IPS-15b (cell line): ENCODE results near the gene KLHL9.

ENCODE experiments used
- H3K27me3 ChIP-seq: one replicate; pipeline ENCODE4 v1.6.1; 2013; ENCODE audit warnings: low read length; ENCODE audit not compliant: control insufficient read depth, insufficient read depth
- H3K36me3 ChIP-seq: one replicate; pipeline ENCODE4 v1.6.1; 2013; ENCODE audit warnings: low read length; ENCODE audit not compliant: control insufficient read depth, insufficient read depth
- H3K4me1 ChIP-seq: one replicate; pipeline ENCODE4 v1.6.1; 2013; ENCODE audit warnings: mild to moderate bottlenecking, low read length; ENCODE audit not compliant: control insufficient read depth, insufficient read depth
- H3K4me3 ChIP-seq: one replicate; pipeline ENCODE4 v1.5.1; 2013; ENCODE audit warnings: low read depth, low read length
- H3K9ac ChIP-seq: one replicate; pipeline ENCODE4 v1.6.1; 2013; ENCODE audit warnings: low read depth, mild to moderate bottlenecking, low read length
- H3K9me3 ChIP-seq: one replicate; pipeline ENCODE4 v1.6.1; 2013; ENCODE audit warnings: mild to moderate bottlenecking, low read length; ENCODE audit not compliant: control insufficient read depth, insufficient read depth

KLHL9 gene

DNA sequence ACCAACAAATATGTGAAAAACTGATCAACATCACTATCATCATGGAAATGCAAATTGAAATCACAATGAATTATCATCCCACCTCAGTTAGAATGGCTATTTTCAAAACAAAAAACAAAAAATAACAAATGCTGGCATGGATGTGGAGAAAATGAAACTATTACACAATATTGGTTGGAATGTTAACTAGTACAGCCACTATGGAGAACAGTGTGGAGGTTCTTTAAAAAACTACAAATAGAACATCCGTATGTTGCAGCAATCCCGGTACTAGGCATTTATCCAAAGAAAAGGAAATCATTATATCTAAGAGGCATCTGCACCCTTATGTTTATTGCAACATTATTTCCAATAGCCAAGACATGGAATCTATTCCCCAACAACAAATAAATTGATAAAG, 21.1 kb downstream of the KLHL9 start:
- no peak overlapping the region for H3K4me3 ChIP-seq
- H3K9me3 ChIP-seq: no peaks in the 10 kb centered on the region
- H3K4me1 ChIP-seq: no peaks in the 10 kb centered on the region

DNA sequence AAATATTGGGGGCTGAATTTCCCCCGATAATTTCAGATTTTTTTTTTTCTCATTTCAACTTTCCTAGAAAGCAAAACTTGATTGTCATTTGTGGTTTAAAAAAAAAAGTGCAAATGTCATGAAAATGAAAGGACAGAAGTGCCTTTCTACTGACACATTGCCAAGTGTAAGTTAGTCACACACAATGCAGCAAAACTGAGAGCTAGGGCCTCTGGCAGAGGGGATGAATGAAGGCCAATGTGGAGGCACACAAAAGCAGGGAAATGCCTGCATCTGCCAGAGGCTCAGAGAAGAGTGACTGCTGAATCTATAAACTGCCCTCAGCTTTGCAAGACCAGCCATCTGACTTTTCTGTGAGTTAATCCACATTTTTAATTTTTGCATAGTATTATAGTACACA, 23.3 kb downstream of the KLHL9 start:
- H3K9ac ChIP-seq: no peak overlapping the region
- H3K36me3 ChIP-seq: no peaks in the 10 kb centered on the region
- H3K4me1 ChIP-seq: no peaks in the 10 kb centered on the region
- H3K27me3 ChIP-seq: no peaks in the 10 kb centered on the region
- H3K9me3 ChIP-seq: no peaks in the 10 kb centered on the region
- H3K4me3 ChIP-seq: no peak overlapping the region

More for the DNA sequence above, 21.1 kb downstream of the KLHL9 start:
- peaks cover 2% of the 10 kb centered on the region for H3K27me3 ChIP-seq
- no peaks in the 10 kb centered on the region for H3K36me3 ChIP-seq
- H3K9ac ChIP-seq: no peak overlapping the region

DNA sequence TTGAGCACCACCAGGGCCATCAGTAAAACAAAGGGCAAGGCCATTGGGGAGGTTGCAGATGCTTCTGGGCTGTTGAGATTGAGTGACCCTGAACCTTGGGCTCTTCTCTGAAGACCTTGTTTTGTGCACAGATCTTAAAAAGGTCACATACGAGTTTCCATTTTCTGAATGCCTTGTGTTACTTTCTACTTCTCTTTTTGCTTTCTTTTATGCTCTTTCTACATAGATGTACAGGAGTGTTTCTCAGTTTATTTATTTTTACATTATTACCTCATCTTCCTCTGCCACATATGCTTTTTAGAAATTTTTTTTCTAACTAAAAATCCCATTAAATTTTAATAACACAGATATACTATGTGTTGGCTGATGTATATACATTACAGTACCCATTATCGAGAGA, 30.0 kb downstream of the KLHL9 start, which contains the start of gene IFNA5:
TSS of gene IFNA5 (minus strand) at position 101 of the 400 bp plus-strand sequence. CDS start at position 44, 57 bp downstream.
- Histone ChIP-seq H3K9me3 (no peaks in the 10 kb centered on the region), H3K4me3 (no peak within 1 kb of the TSS), H3K9ac (no peak within 1 kb of the TSS), H3K36me3 (no peaks in the 10 kb centered on the region), H3K27me3 (no peaks in the 10 kb centered on the region), H3K4me1 (no peaks in the 10 kb centered on the region)

DNA sequence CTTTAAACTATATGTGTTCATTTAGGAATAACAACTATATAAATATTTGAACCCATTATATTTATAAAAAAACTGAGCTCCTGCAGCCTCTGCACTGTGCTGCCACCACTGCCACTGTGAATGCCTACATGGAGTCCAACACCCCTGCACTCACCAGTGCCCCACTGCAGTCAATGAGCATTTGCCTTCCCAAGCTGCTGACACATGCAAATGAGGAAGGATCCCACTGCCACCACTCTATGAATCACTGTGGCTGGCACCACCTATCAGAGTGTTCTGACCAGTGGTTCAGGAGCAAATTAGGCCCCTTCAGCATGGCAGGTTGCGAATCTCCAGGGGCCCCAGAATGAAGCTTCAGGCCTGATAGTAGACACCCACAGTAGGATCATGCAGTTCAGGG, 39.2 kb downstream of the KLHL9 start:
- peaks cover 4% of the 10 kb centered on the region for H3K27me3 ChIP-seq
- H3K4me3 ChIP-seq: no peak overlapping the region
- H3K36me3 ChIP-seq: no peaks in the 10 kb centered on the region
- no peaks in the 10 kb centered on the region for H3K4me1 ChIP-seq
- H3K9ac ChIP-seq: no peak overlapping the region
- no peaks in the 10 kb centered on the region for H3K9me3 ChIP-seq

DNA sequence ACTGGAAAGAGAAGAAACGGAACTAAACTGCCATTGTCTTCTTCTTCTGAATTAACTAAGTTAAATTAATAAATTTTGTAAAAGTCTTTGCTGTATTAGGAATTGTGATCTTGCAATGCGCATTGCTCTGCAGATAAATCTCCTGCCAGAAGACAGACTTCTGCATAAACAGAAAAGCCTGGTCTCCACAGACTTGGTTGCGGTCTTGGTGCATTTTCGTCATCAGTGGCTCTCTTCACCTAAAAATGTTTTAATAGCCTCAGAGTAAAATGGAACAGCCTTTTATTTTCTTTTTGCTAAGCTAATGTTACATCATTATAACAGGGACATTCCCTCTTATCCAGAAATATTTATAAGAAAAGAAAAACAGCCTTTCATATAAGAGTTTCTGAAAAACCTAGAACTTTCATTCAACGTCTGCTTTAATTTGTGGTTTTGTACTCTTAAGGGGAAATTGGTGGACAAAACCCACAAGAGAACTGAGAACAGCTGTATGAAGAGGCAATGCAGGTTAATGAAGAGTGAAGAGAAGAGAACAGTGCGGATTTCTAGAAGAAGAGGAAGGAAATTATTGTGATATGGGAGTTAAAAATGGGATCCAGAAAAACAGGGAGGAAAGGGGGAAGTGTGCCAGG, 40.2 kb downstream of the KLHL9 start:
- Histone ChIP-seq H3K9ac (no peak overlapping the region), H3K4me1 (no peaks in the 10 kb centered on the region), H3K27me3 (peaks cover 4% of the 10 kb centered on the region), H3K9me3 (no peaks in the 10 kb centered on the region), H3K36me3 (no peaks in the 10 kb centered on the region), H3K4me3 (no peak overlapping the region)

DNA sequence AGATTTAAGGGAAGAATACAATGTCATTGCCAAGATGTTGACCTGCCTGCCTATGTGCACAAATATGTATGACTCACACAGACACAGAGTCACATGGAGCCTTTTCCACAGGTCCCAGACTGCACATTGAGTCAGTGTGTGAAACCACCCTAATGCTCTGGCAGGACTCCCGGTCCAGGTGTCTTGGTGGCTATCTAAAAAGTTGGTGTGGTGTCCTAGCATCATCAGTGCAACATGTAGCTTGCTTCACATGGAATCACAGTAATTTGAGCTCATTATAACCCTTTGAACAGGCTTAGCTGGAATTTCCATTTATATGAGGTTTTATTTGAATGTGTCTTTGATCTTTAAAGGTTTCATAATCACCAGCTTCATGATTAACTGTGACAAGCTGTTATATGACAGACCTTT, 40.8 kb downstream of the KLHL9 start:
- Histone ChIP-seq H3K27me3 (peaks cover 4% of the 10 kb centered on the region), H3K9ac (no peak overlapping the region), H3K4me3 (no peak overlapping the region), H3K4me1 (no peaks in the 10 kb centered on the region), H3K9me3 (no peaks in the 10 kb centered on the region), H3K36me3 (no peaks in the 10 kb centered on the region)

DNA sequence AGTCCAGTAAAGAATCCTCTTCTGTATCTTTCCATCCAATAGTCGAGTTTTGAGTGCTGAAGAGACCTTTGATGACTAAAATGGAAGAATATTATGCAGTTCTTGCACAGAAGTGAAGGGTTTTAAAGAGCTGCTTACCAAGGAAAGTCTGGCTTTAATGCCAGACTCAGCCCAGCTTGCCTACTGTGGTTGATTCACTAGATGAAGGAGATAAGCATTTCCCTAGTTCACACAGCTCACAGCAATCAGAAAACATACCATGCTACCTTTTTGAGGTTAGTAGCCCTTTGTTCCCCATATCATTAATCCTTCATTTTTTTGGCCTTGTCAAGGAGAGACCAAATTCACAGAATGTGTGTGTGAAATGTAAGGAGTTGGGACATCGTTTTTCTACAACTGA, 45.4 kb downstream of the KLHL9 start:
- Histone ChIP-seq H3K9me3 (no peaks in the 10 kb centered on the region), H3K4me1 (no peaks in the 10 kb centered on the region), H3K27me3 (peaks cover 4% of the 10 kb centered on the region), H3K4me3 (no peak overlapping the region), H3K9ac (no peak overlapping the region), H3K36me3 (no peaks in the 10 kb centered on the region)

DNA sequence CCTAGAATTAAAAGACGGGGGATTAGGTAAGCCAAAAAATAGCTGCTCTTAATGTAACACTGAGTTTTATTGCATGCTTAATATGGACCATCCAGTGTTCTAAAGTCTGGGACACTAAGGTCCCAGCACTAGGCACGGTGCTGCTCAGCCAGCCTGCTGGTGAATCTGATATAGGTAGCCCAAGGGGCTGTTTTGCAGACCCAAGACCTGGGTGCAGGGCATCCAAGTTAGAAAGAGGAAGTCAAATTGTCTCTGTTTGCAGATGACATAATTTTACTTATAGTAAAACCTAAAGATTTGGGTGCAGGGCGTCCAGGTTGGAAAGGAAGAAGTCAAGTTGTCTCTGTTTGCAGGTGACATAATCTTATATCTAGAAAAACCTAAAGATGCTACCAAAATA, 47.9 kb downstream of the KLHL9 start:
- H3K4me3 ChIP-seq: no peak overlapping the region
- no peak overlapping the region for H3K9ac ChIP-seq
- H3K9me3 ChIP-seq: no peaks in the 10 kb centered on the region
- H3K36me3 ChIP-seq: no peaks in the 10 kb centered on the region
- no peaks in the 10 kb centered on the region for H3K27me3 ChIP-seq
- H3K4me1 ChIP-seq: no peaks in the 10 kb centered on the region

DNA sequence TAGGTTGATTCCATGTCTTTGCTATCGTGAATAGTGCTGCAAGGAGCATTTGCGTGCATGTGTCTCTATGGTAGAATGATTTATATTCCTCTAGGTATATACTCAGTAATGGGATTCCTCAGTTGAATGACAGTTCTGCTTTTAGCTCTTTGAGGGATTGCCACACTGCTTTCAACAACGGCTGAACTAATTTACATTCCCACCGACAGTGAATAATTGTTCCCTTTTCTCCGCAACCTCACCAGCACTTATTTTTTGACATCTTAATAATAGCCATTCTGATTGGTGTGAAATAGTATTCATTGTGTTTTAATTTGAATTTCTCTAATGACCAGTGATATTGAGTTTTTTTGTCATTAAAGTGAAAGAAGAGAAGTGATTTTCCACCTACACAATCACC, 48.5 kb downstream of the KLHL9 start:
- no peaks in the 10 kb centered on the region for H3K9me3 ChIP-seq
- H3K4me3 ChIP-seq: no peak overlapping the region
- no peaks in the 10 kb centered on the region for H3K27me3 ChIP-seq
- H3K9ac ChIP-seq: no peak overlapping the region
- H3K36me3 ChIP-seq: no peaks in the 10 kb centered on the region
- no peaks in the 10 kb centered on the region for H3K4me1 ChIP-seq

DNA sequence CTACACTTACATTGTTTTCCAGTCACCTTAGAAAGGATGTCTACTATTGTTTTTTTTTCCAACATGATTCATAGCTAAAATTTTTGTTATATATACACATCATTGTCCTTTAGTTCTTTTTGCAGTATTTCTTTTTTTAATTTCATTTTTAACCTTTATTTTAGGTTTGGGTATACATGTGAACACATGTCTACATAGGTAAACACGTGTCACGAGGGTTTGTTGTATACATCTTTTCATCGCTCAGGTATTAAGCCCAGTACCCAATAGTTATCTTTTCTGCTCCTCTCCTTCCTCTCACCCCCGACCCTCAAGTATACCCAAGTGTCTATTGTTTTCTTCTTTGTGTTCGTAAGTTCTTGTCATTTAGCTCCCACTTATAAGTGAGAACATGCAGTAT, 49.1 kb downstream of the KLHL9 start:
- Histone ChIP-seq H3K9ac (no peak overlapping the region), H3K27me3 (peaks cover 2% of the 10 kb centered on the region)

DNA sequence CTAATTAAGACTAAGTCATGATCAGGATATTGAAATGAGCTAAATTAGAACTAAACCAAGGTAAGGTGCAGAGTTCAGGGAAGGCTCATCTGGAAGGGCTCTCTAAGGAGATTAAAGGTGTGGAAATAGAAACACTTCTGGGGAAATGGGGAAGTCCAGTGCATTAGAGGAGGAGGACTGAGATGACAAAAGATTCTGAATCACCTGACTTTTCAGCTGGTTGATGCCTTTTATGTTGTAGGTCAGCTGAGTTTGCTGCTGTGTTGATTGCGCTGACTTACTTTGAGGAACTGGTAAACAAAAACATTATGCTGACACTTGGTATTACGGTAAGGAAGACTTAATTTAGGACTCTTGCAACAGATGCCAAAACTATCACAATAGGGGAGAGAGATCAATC, 53.9 kb downstream of the KLHL9 start:
- Histone ChIP-seq H3K9ac (no peak overlapping the region), H3K4me1 (no peaks in the 10 kb centered on the region), H3K9me3 (no peaks in the 10 kb centered on the region), H3K36me3 (no peaks in the 10 kb centered on the region), H3K4me3 (no peak overlapping the region), H3K27me3 (peaks cover 13% of the 10 kb centered on the region)

More for the DNA sequence above, 49.1 kb downstream of the KLHL9 start:
- H3K4me3 ChIP-seq: no peak overlapping the region
- no peaks in the 10 kb centered on the region for H3K4me1 ChIP-seq
- no peaks in the 10 kb centered on the region for H3K36me3 ChIP-seq
- no peaks in the 10 kb centered on the region for H3K9me3 ChIP-seq
